ENCODE results near the gene GAB4.

Gene GAB4

DNA sequence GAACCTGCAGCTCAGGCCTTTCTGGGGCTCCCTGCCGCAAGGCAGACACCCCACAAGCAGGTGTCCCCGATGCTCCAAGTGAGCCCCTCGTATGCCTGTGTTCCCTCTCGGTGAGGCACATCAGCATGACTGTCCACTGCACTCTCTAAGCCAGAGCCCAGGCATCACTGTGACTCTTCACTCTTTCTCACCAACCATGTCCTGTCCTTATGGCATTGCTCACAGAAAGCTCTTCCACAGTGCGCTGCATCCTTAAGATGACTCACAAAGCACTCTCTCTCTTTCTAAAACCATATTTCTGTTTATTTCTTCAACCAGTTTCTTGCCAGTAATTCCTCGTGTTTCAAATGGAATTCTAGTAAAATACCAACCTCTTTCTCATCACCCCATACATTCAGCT lies 18.1 kb downstream of the GAB4 start:
- no peak for DNase-seq (ENCODE audit: low spot score)
- TF ChIP-seq, protein P1, sequence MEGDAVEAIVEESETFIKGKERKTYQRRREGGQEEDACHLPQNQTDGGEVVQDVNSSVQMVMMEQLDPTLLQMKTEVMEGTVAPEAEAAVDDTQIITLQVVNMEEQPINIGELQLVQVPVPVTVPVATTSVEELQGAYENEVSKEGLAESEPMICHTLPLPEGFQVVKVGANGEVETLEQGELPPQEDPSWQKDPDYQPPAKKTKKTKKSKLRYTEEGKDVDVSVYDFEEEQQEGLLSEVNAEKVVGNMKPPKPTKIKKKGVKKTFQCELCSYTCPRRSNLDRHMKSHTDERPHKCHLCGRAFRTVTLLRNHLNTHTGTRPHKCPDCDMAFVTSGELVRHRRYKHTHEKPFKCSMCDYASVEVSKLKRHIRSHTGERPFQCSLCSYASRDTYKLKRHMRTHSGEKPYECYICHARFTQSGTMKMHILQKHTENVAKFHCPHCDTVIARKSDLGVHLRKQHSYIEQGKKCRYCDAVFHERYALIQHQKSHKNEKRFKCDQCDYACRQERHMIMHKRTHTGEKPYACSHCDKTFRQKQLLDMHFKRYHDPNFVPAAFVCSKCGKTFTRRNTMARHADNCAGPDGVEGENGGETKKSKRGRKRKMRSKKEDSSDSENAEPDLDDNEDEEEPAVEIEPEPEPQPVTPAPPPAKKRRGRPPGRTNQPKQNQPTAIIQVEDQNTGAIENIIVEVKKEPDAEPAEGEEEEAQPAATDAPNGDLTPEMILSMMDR (IDR thresholded peaks at IDR 0.05; ENCODE audit: extremely low read depth, missing control alignments), result no peak

DNA sequence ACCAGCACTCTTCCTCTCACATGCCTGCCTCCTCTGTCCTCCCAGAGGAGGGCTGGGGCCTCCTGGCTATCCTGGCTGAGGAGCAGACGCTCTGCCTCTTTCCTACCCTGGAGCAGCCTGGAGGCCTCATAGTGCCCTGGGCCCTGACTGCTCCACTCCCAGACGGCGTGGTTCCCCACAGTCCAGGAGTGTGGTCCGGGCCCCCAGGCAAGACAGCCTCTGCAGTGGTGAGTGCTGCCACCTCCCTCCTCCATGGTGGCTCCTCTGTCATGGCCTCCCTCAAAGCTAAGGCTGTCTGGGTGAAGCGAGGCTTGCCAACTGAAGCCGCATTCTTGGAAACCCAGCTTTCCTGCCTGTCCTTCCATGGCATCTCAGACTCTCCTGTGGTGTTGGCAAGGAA lies 19.8 kb downstream of the GAB4 start:
- DNase-seq (ENCODE audit: low spot score), result no peak
- TF ChIP-seq, protein P1 (IDR thresholded peaks at IDR 0.05; ENCODE audit: extremely low read depth, missing control alignments), result no peak

- TF ChIP-seq, protein P1 (IDR thresholded peaks at IDR 0.05; ENCODE audit: extremely low read depth, missing control alignments), result no peak
Measured at GRCh38 chr22:16987822-16988221, 20.2 kb downstream of the GAB4 start.

GRCh38 chr22:16975155-16975885 lies 32.7 kb downstream of the GAB4 start:
- no peak for DNase-seq (ENCODE audit: low spot score)

More at GRCh38 chr22:16987822-16988221, 20.2 kb downstream of the GAB4 start:
- no peak for DNase-seq (ENCODE audit: low spot score)

GRCh38 chr22:16974298-16975084 lies 33.5 kb downstream of the GAB4 start:
- no peak for DNase-seq (ENCODE audit: low spot score)
- TF ChIP-seq, protein P1 (IDR thresholded peaks at IDR 0.05; ENCODE audit: extremely low read depth, missing control alignments), result no peak

More at GRCh38 chr22:16975155-16975885, 32.7 kb downstream of the GAB4 start:
- TF ChIP-seq, protein P1 (IDR thresholded peaks at IDR 0.05; ENCODE audit: extremely low read depth, missing control alignments), result no peak

GRCh38 chr22:16973591-16974297 lies 34.3 kb downstream of the GAB4 start:
- no peak for DNase-seq (ENCODE audit: low spot score)
- TF ChIP-seq, protein P1 (IDR thresholded peaks at IDR 0.05; ENCODE audit: extremely low read depth, missing control alignments), result no peak
